ENCODE data around the gene ADSL. TPM values are rescaled to one million over a fixed set of nuclear protein-coding genes. Genes with fewer than 3 reads are reported as not detected.
A peak's percentile ranks its signal among the peaks of the same experiment; 100 is the strongest.

Gene ADSL
- polyA plus RNA-seq, 1 of the 3 experiments (the other 2 are of a cell fraction): 79.7 TPM

GRCh38 chr22:40342521-40342920 is 3.8 kb upstream of the ADSL start:
- Histone ChIP-seq H3K4me2 (no peak overlapping the region), H3K9ac (no peak overlapping the region), H3K4me3 (ENCODE audit: low read depth in 2 of 2, low read length in 1 of 2) (no peak overlapping the region), H3K79me2 (ENCODE audit: insufficient read depth) (peaks cover 10% of the 10 kb centered on the region), H3K27ac (ENCODE audit: low read depth in 2 of 2, low read length in 1 of 2) (no peak overlapping the region), H3K36me3 (replicated peaks in 1 of 2; ENCODE audit: control insufficient read depth in 1 of 2, insufficient read depth in 2 of 2, low read length in 1 of 2) (no peaks in the 10 kb centered on the region), H3K4me1 (ENCODE audit: control insufficient read depth in 1 of 2, insufficient read depth in 2 of 2, low read depth in 1 of 2, low read length in 1 of 2) (peaks cover 0 to 1% of the 10 kb centered on the region in 2 experiments; a peak in 3 of 4 replicates), H4K20me1 (ENCODE audit: insufficient read depth) (no peaks in the 10 kb centered on the region), H3K27me3 (ENCODE audit: insufficient read depth) (no peaks in the 10 kb centered on the region), H2AFZ (ENCODE audit: low read depth) (no peak overlapping the region), H3K9me3 (no peaks in the 10 kb centered on the region), H3K9me2 (no peaks in the 10 kb centered on the region), H3F3A (replicated peaks; ENCODE audit: insufficient read depth) (no peaks in the 10 kb centered on the region)
- DNase-seq: no peak
- 98% methylated on average over 9 of the region's 9 CpGs for WGBS (ENCODE audit: low lambda C conversion rate)
- ChIA-PET POLR2A (no interaction called here), CTCF (no interaction called here)
- TF ChIP-seq MXI1 (IDR thresholded peaks at IDR 0.05; ENCODE audit: low read depth, low read length) (no peak), REST (IDR thresholded peaks at IDR 0.05; ENCODE audit: low read depth, low read length) (no peak), TAF1 (IDR thresholded peaks at IDR 0.05; ENCODE audit: borderline replicate concordance, low read depth, low read length) (no peak), TEAD4 (IDR thresholded peaks at IDR 0.05; ENCODE audit: borderline replicate concordance, insufficient read depth) (no peak), GATA2 (CRISPR knock-in tag; IDR thresholded peaks at IDR 0.05) (no peak), YY1 (IDR thresholded peaks at IDR 0.05; ENCODE audit: low read depth) (no peak), FOSL2 (IDR thresholded peaks at IDR 0.05; ENCODE audit: borderline replicate concordance, low read depth) (no peak), RCOR1 (IDR thresholded peaks at IDR 0.05; ENCODE audit: low read length) (no peak)

- TF ChIP-seq YY1 (IDR thresholded peaks at IDR 0.05; ENCODE audit: low read depth) (no peak), SIN3A (IDR thresholded peaks at IDR 0.05; ENCODE audit: borderline replicate concordance, low read depth, low read length) (no peak), FOXM1 (IDR thresholded peaks at IDR 0.05; ENCODE audit: low read depth) (no peak), RXRA (IDR thresholded peaks at IDR 0.05; ENCODE audit: borderline replicate concordance, low read depth) (no peak), EP300 (IDR thresholded peaks at IDR 0.05; ENCODE audit: borderline replicate concordance in 1 of 2, low read depth in 1 of 2, low read length in 1 of 2) (no peak), USF1 (IDR thresholded peaks at IDR 0.05; ENCODE audit: borderline replicate concordance, low read depth) (no peak), PBX3 (IDR thresholded peaks at IDR 0.05) (no peak), RCOR1 (IDR thresholded peaks at IDR 0.05; ENCODE audit: low read length) (no peak), USF2 (IDR thresholded peaks at IDR 0.05; ENCODE audit: borderline replicate concordance, low read depth, low read length) (no peak), TEAD4 (IDR thresholded peaks at IDR 0.05; ENCODE audit: borderline replicate concordance, insufficient read depth) (no peak), ELF1 (IDR thresholded peaks at IDR 0.05) (no peak), FOSL2 (IDR thresholded peaks at IDR 0.05; ENCODE audit: borderline replicate concordance, low read depth) (no peak)
- no peaks in the 10 kb centered on the region for H3K9me3 ChIP-seq
- peak overlapping the region in 1 of 2 experiments; percentile 80; a peak in 1 of 4 replicates for H3K27ac ChIP-seq (ENCODE audit: low read depth in 2 of 2, low read length in 1 of 2)
- peak overlapping the region; percentile 84; the same call in 1 of the 2 replicates for H3K9ac ChIP-seq
- CTCF ChIA-PET: no interaction called here
- peaks cover 3 to 8% of the 10 kb centered on the region in 2 experiments for H3K36me3 ChIP-seq (replicated peaks in 1 of 2; ENCODE audit: control insufficient read depth in 1 of 2, insufficient read depth in 2 of 2, low read length in 1 of 2)
- peak overlapping the region; percentile 78; the same call in 1 of the 2 replicates for H2AFZ ChIP-seq (ENCODE audit: low read depth)
- no peaks in the 10 kb centered on the region; the same call in 1 of the 2 replicates for H4K20me1 ChIP-seq (ENCODE audit: insufficient read depth)
- WGBS (ENCODE audit: low lambda C conversion rate): 95% methylated on average over 3 of the region's 6 CpGs
- no peaks in the 10 kb centered on the region for H3F3A ChIP-seq (replicated peaks; ENCODE audit: insufficient read depth)
- no peaks in the 10 kb centered on the region for H3K27me3 ChIP-seq (ENCODE audit: insufficient read depth)
- peaks cover 38% of the 10 kb centered on the region for H3K79me2 ChIP-seq (ENCODE audit: insufficient read depth)
- no peak for DNase-seq
- peaks cover 0 to 5% of the 10 kb centered on the region in 2 experiments; a peak in 3 of 4 replicates for H3K4me1 ChIP-seq (ENCODE audit: control insufficient read depth in 1 of 2, insufficient read depth in 2 of 2, low read depth in 1 of 2, low read length in 1 of 2)
- H3K4me3 ChIP-seq (ENCODE audit: low read depth in 2 of 2, low read length in 1 of 2): peak overlapping the region; percentile 67 to 71; a peak in 3 of 4 replicates
- H3K9me2 ChIP-seq: no peaks in the 10 kb centered on the region
- POLR2A ChIA-PET: no interaction called here
- H3K4me2 ChIP-seq: peak overlapping the region; percentile 81; the same call in 1 of the 2 replicates
Measured at GRCh38 chr22:40345271-40345670, 1.0 kb upstream of the ADSL start.

All from SK-N-SH (cell line).